Measurements from ENCODE around the gene GRK2. TPM values are rescaled to one million over a fixed set of nuclear protein-coding genes. Genes with fewer than 3 reads are reported as not detected.

The GRK2 gene
- total RNA-seq, 1 donor from 2014 or later = 86.1 TPM

- DNase-seq (ENCODE audit: low spot score) = no peak
Measured at GRCh38 chr11:67282155-67282875, 16.0 kb downstream of the GRK2 start.

- DNase-seq (ENCODE audit: low spot score) = no peak
Measured at GRCh38 chr11:67282876-67283371, 16.7 kb downstream of the GRK2 start.

GRCh38 chr11:67283481-67283963, 17.2 kb downstream of the GRK2 start:
- DNase-seq (ENCODE audit: low spot score) = no peak

GRCh38 chr11:67284811-67285540, 18.7 kb downstream of the GRK2 start:
- no peak for DNase-seq (ENCODE audit: low spot score)

GRCh38 chr11:67285541-67286498, 19.5 kb downstream of the GRK2 start:
- no peak for DNase-seq (ENCODE audit: low spot score)

- no peak for DNase-seq (ENCODE audit: low spot score)
Measured at GRCh38 chr11:67286621-67287333, 20.5 kb downstream of the GRK2 start.

- no peak for DNase-seq (ENCODE audit: low spot score)
Measured at GRCh38 chr11:67287355-67288197, 21.3 kb downstream of the GRK2 start.

- DNase-seq (ENCODE audit: low spot score) = no peak
Measured at GRCh38 chr11:67288198-67288451, 21.9 kb downstream of the GRK2 start.

- peak; percentile 89 for DNase-seq (ENCODE audit: low spot score)
Measured at GRCh38 chr11:67288452-67289225, 22.4 kb downstream of the GRK2 start.

- no peak for DNase-seq (ENCODE audit: low spot score)
Measured at GRCh38 chr11:67289226-67289650, 23.0 kb downstream of the GRK2 start, which contains the start of gene ANKRD13D. Gene ANKRD13D, plus strand, starts transcription at chr11:67289303. Its CDS starts 158 bp downstream, at chr11:67289461.

- DNase-seq (ENCODE audit: low spot score) = no peak
Measured at GRCh38 chr11:67289651-67290479, 23.6 kb downstream of the GRK2 start.

- no peak for DNase-seq (ENCODE audit: low spot score)
Measured at GRCh38 chr11:67290801-67291200, 24.5 kb downstream of the GRK2 start.

GRCh38 chr11:67291481-67292381, 25.5 kb downstream of the GRK2 start:
- no peak for DNase-seq (ENCODE audit: low spot score)

- no peak for DNase-seq (ENCODE audit: low spot score)
Measured at GRCh38 chr11:67292671-67293070, 26.4 kb downstream of the GRK2 start.

GRCh38 chr11:67293090-67293489, 26.8 kb downstream of the GRK2 start:
- DNase-seq (ENCODE audit: low spot score) = no peak

- DNase-seq (ENCODE audit: low spot score) = no peak
Measured at GRCh38 chr11:67295846-67296245, 29.6 kb downstream of the GRK2 start.

GRCh38 chr11:67298786-67299185, 32.5 kb downstream of the GRK2 start:
- no peak for DNase-seq (ENCODE audit: low spot score)
